GM19023 (cell line): Measurements from ENCODE around the gene CYP4F22.
"Not testable (repeated sequence)": the region's sequence is repeated elsewhere in the genome, so short reads cannot be mapped to it uniquely, and the experiment has no call there.

Experiments used
- ATAC-seq: cut with Tn5 transposase; IDR thresholded peaks from one replicate; pipeline ENCODE4 v1.9.1; 2021; ENCODE audit warnings: mild to moderate bottlenecking, moderate library complexity; ENCODE audit not compliant: unreplicated experiment

Gene CYP4F22

GRCh38 chr19:15564534-15565168 lies 56.3 kb downstream of the CYP4F22 start:
- no peak for ATAC-seq

- no peak for ATAC-seq
Measured at GRCh38 chr19:15570420-15570819, 62.1 kb downstream of the CYP4F22 start.

GRCh38 chr19:15575406-15575805 lies 67.1 kb downstream of the CYP4F22 start:
- no peak for ATAC-seq

GRCh38 chr19:15576526-15577156 lies 68.3 kb downstream of the CYP4F22 start:
- ATAC-seq: no peak

- no peak for ATAC-seq
Measured at GRCh38 chr19:15577184-15577771, 69.0 kb downstream of the CYP4F22 start.

- ATAC-seq: no peak
Measured at GRCh38 chr19:15583346-15583745, 75.0 kb downstream of the CYP4F22 start.

GRCh38 chr19:15584095-15584494 lies 75.8 kb downstream of the CYP4F22 start:
- ATAC-seq: no peak

- no peak for ATAC-seq
Measured at GRCh38 chr19:15584541-15585115, 76.3 kb downstream of the CYP4F22 start.

GRCh38 chr19:15587663-15588062 lies 79.3 kb downstream of the CYP4F22 start:
- ATAC-seq: no peak

- ATAC-seq: no peak
Measured at GRCh38 chr19:15588265-15588664, 79.9 kb downstream of the CYP4F22 start.

- no peak for ATAC-seq
Measured at GRCh38 chr19:15589760-15590451, 81.6 kb downstream of the CYP4F22 start.

- no peak for ATAC-seq
Measured at GRCh38 chr19:15591796-15592195, 83.5 kb downstream of the CYP4F22 start.

GRCh38 chr19:15592506-15592905 lies 84.2 kb downstream of the CYP4F22 start:
- ATAC-seq: not testable (repeated sequence)

GRCh38 chr19:15593766-15594165 lies 85.4 kb downstream of the CYP4F22 start:
- ATAC-seq: not testable (repeated sequence)

- no peak for ATAC-seq
Measured at GRCh38 chr19:15595069-15595468, 86.7 kb downstream of the CYP4F22 start.
